Keratinocyte (primary cell): Measurements from ENCODE around the gene CKAP4. TPM values are rescaled to one million over a fixed set of nuclear protein-coding genes. Genes with fewer than 3 reads are reported as not detected.

Source experiments
- DNase-seq: peaks from one replicate; pipeline ENCODE4 v3.0.0-alpha.2; 2011; ENCODE audit warnings: low read depth, missing footprints, low spot score
- FAIRE-seq: peaks from 2 replicates; lab custom pipeline; 2011; peaks lifted over from hg19 to GRCh38; lab: Jason Lieb, UNC
- H2AFZ ChIP-seq: 2 replicates; pipeline ENCODE4 v1.6.0; 2012; ENCODE audit warnings: low read length, control low read depth, inconsistent platforms; ENCODE audit not compliant: control insufficient read depth
- H3K27ac ChIP-seq: 2 replicates; pipeline ENCODE4 v1.5.1; 2011; ENCODE audit warnings: low read length; ENCODE audit not compliant: control insufficient read depth, insufficient read depth
- H3K27me3 ChIP-seq: 3 replicates; pipeline ENCODE4 v1.6.0; 2011; ENCODE audit warnings: low read length; ENCODE audit not compliant: control insufficient read depth, insufficient read depth; ENCODE audit errors: extremely low read depth
- H3K36me3 ChIP-seq, 2 experiments: 2 replicates in 1 of 2; 3 replicates in 1 of 2; pipeline ENCODE4 v1.5.1; 2011; ENCODE audit warnings: low read length in 2 of 2, mild to moderate bottlenecking in 1 of 2; ENCODE audit not compliant: control insufficient read depth in 2 of 2, insufficient read depth in 2 of 2; ENCODE audit errors: extremely low read depth in 1 of 2
- H3K4me1 ChIP-seq: 3 replicates; pipeline ENCODE4 v1.5.1; 2011; ENCODE audit warnings: low read length; ENCODE audit not compliant: control insufficient read depth, insufficient read depth; ENCODE audit errors: extremely low read depth
- H3K4me2 ChIP-seq: 3 replicates; pipeline ENCODE4 v1.6.0; 2011; ENCODE audit warnings: low read depth, low read length; ENCODE audit not compliant: control insufficient read depth, insufficient read depth; ENCODE audit errors: extremely low read depth
- H3K4me3 ChIP-seq, 3 experiments: fragments of 200-600 bp in 1 of 3; sonication (generic) in 1 of 3; 2 replicates in 2 of 3; 3 replicates in 1 of 3; pipeline ENCODE4 v1.5.1; 2011 to 2016; ENCODE audit warnings: low read length in 3 of 3, mild to moderate bottlenecking in 3 of 3, control low read depth in 2 of 3, inconsistent platforms in 1 of 3, low read depth in 1 of 3, mixed read lengths in 1 of 3, mixed run types in 1 of 3, moderate library complexity in 1 of 3; ENCODE audit not compliant: control insufficient read depth in 2 of 3, insufficient read depth in 2 of 3; ENCODE audit errors: extremely low read depth in 1 of 3
- H3K79me2 ChIP-seq: 2 replicates; pipeline ENCODE4 v1.6.0; 2012; ENCODE audit warnings: low read length; ENCODE audit not compliant: control insufficient read depth, insufficient read depth
- H3K9ac ChIP-seq: 3 replicates; pipeline ENCODE4 v1.6.0; 2011; ENCODE audit warnings: low read length; ENCODE audit not compliant: control insufficient read depth, insufficient read depth; ENCODE audit errors: extremely low read depth
- H3K9me1 ChIP-seq: 3 replicates; pipeline ENCODE4 v1.6.0; 2011; ENCODE audit warnings: low read length; ENCODE audit not compliant: control insufficient read depth, insufficient read depth; ENCODE audit errors: extremely low read depth
- H3K9me3 ChIP-seq: 2 replicates; pipeline ENCODE4 v1.5.1; 2012; ENCODE audit warnings: low read depth, low read length; ENCODE audit not compliant: control insufficient read depth
- H4K20me1 ChIP-seq: 3 replicates; pipeline ENCODE4 v1.6.0; 2011; ENCODE audit warnings: low read length; ENCODE audit not compliant: control insufficient read depth, insufficient read depth; ENCODE audit errors: extremely low read depth
- EZH2 ChIP-seq: IDR thresholded peaks from one replicate; pipeline ENCODE4 v1.6.1; 2012; ENCODE audit warnings: inconsistent platforms, mild to moderate bottlenecking, low read length, moderate library complexity
- dilution Hi-C: fragments of 300-500 bp; cut with MboI; formaldehyde crosslinking; loops from one replicate; pipeline ENCODE4 v1.7.0; 2020; ENCODE audit warnings: low sequenced_read_pairs; ENCODE audit not compliant: extremely low pct_ligation_motif_present
- polyA plus RNA-seq, 5 experiments: library from polyadenylated mRNA; depleted of rRNA in 3 of 5; stranded (reverse) in 3 of 5; stranded (forward) in 1 of 5; unstranded in 1 of 5; fragments of >200 nt; gene quantifications; 1 replicate in 1 of 5; 2 replicates in 3 of 5; 3 replicates in 1 of 5; pipeline versions ENCODE4 v1.2.1 to v1.2.3, GENCODE V29; 2011 to 2012; ENCODE audit warnings: missing spikeins in 2 of 5, low read depth in 1 of 5, low replicate concordance in 1 of 5
- TF ChIP-seq, protein P1 (sequence below), 3 experiments: IDR thresholded peaks in 1 of 3; conservative IDR thresholded peaks in 1 of 3; optimal IDR thresholded peaks in 1 of 3; 2 replicates in 2 of 3; 3 replicates in 1 of 3; pipeline versions ENCODE3 to v1.5.1; 2011; ENCODE audit warnings: low read length in 3 of 3, mild to moderate bottlenecking in 3 of 3, moderate library complexity in 2 of 3, control low read depth in 1 of 3, inconsistent platforms in 1 of 3; ENCODE audit not compliant: insufficient read depth in 2 of 3; ENCODE audit errors: extremely low read depth in 1 of 3

Gene CKAP4
- polyA plus RNA-seq, 1 donor (not counting 4 experiments of a cell fraction or from before 2014, with no cell fraction given) = 84.5 TPM

GRCh38 chr12:106219043-106219442 is 28.8 kb downstream of the CKAP4 start:
- no peak for TF ChIP-seq EZH2
- TF ChIP-seq, protein P1, sequence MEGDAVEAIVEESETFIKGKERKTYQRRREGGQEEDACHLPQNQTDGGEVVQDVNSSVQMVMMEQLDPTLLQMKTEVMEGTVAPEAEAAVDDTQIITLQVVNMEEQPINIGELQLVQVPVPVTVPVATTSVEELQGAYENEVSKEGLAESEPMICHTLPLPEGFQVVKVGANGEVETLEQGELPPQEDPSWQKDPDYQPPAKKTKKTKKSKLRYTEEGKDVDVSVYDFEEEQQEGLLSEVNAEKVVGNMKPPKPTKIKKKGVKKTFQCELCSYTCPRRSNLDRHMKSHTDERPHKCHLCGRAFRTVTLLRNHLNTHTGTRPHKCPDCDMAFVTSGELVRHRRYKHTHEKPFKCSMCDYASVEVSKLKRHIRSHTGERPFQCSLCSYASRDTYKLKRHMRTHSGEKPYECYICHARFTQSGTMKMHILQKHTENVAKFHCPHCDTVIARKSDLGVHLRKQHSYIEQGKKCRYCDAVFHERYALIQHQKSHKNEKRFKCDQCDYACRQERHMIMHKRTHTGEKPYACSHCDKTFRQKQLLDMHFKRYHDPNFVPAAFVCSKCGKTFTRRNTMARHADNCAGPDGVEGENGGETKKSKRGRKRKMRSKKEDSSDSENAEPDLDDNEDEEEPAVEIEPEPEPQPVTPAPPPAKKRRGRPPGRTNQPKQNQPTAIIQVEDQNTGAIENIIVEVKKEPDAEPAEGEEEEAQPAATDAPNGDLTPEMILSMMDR (optimal IDR thresholded peaks at IDR 0.05 in 1 of 3, IDR thresholded peaks at IDR 0.05 in 1 of 3, conservative IDR thresholded peaks at IDR 0.05 in 1 of 3; ENCODE audit: extremely low read depth in 1 of 3, insufficient read depth in 2 of 3, low read length in 3 of 3) = no peak
- FAIRE-seq = no peak

DNA sequence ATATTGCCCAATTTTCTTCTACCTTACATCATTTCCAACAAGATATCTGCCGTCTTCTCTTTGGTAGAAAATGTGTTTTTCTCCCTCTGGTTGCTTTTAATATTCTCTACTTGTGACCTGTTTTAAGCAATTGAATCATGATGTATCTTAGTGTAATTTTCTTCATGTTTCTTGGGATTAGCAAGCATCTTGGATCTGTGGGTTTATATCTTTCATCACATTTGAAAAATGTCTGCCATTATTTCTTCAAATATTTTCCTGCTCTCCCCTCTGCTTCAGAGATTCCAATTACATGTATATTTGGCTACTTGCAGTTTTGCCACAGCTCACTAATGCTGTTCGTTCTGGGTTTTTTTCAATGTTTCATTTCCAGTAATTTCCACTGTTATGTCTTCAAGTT is 30.1 kb downstream of the CKAP4 start:
- no peak overlapping the region for H2AFZ ChIP-seq

More at GRCh38 chr12:106219043-106219442, 28.8 kb downstream of the CKAP4 start:
- no peaks in the 10 kb centered on the region for H4K20me1 ChIP-seq
- no peak for DNase-seq
- H3K9me1 ChIP-seq = no peaks in the 10 kb centered on the region
- no peaks in the 10 kb centered on the region for H3K4me1 ChIP-seq
- no peak overlapping the region for H3K9ac ChIP-seq
- no peaks in the 10 kb centered on the region for H3K36me3 ChIP-seq
- no peaks in the 10 kb centered on the region for H3K27me3 ChIP-seq
- no peak overlapping the region for H2AFZ ChIP-seq
- H3K79me2 ChIP-seq = no peaks in the 10 kb centered on the region
- H3K27ac ChIP-seq = no peak overlapping the region
- dilution Hi-C loops = no loop called here
- H3K4me2 ChIP-seq = no peak overlapping the region
- H3K9me3 ChIP-seq = peaks cover 6% of the 10 kb centered on the region
- H3K4me3 ChIP-seq = no peak overlapping the region

More for the DNA sequence above, 30.1 kb downstream of the CKAP4 start:
- H3K4me1 ChIP-seq = no peaks in the 10 kb centered on the region
- FAIRE-seq = no peak
- no peak for DNase-seq
- TF ChIP-seq, protein P1 (optimal IDR thresholded peaks at IDR 0.05 in 1 of 3, IDR thresholded peaks at IDR 0.05 in 1 of 3, conservative IDR thresholded peaks at IDR 0.05 in 1 of 3; ENCODE audit: extremely low read depth in 1 of 3, insufficient read depth in 2 of 3, low read length in 3 of 3) = no peak
- no peak for TF ChIP-seq EZH2
- peaks cover 6% of the 10 kb centered on the region for H3K9me3 ChIP-seq
- no peaks in the 10 kb centered on the region for H3K79me2 ChIP-seq
- peaks cover 4% of the 10 kb centered on the region for H3K27me3 ChIP-seq
- dilution Hi-C loops = no loop called here
- H3K4me3 ChIP-seq = no peak overlapping the region
- H3K36me3 ChIP-seq = no peaks in the 10 kb centered on the region
- no peak overlapping the region for H3K27ac ChIP-seq
- H4K20me1 ChIP-seq = no peaks in the 10 kb centered on the region
- no peaks in the 10 kb centered on the region for H3K9me1 ChIP-seq
- no peak overlapping the region for H3K4me2 ChIP-seq
- H3K9ac ChIP-seq = no peak overlapping the region
